EL (cell line): ENCODE results near the gene CDK19.
A peak's percentile ranks its signal among the peaks of the same experiment; 100 is the strongest.

Experiments
- DNase-seq: peaks from one replicate; pipeline ENCODE4 v3.0.0-alpha.2; 2016

The CDK19 gene

DNA sequence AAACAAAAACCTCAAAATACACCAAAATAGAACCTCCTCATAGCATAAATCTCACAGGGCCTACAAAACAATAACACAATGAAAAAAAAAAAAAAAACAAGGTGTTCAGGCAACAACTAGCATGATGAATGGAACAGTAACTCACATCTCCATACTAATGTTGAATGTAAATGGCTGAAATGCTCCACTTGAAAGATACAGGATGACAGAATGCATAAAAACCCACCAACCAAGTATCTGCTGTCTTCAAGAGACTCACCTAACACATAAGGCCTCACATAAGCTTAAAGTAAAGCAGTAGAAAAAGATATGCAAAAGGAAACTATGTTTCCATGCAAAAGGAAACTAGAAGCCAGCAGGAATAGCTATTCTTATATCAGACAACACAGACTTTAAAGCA is 121.3 kb downstream of the CDK19 start:
- no peak for DNase-seq

DNA sequence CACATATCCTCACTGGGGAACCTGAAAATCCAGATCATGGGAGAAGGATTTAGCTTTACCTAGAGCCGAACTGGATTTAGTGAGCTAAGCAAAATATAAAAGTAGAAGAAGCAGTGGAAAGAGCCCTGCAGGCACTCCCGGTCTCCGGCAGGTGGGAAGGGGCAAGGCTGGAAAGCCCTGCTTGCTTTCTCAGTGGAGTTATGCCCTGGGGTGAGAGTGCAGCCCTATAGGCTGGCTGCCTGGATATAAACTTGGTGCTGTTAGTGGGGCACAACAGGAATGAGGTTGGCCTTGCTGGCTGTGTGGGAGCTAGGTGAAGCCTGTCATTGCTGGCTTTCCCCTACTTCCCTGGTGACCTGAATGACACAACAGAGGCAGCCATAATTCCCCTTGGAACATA is 122.0 kb downstream of the CDK19 start:
- DNase-seq, result no peak

DNA sequence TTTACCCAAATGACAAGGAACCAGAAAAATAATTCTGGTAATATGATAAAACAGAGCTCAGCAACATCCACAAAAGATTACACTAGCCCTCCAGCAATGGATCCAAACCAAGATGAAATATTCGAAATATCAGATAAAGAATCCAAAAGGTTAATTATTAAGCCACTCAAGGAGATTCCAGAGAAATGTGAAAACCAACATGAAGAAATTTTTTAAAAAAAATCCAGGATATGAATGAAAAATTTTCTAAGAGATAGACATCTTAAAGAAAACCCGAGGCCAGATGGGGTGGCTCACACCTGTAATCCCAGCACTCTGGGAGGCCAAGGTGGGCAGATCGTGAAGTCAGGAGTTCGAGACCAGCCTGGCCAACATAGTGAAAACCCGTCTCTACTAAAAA is 124.4 kb downstream of the CDK19 start:
- no peak for DNase-seq

DNA sequence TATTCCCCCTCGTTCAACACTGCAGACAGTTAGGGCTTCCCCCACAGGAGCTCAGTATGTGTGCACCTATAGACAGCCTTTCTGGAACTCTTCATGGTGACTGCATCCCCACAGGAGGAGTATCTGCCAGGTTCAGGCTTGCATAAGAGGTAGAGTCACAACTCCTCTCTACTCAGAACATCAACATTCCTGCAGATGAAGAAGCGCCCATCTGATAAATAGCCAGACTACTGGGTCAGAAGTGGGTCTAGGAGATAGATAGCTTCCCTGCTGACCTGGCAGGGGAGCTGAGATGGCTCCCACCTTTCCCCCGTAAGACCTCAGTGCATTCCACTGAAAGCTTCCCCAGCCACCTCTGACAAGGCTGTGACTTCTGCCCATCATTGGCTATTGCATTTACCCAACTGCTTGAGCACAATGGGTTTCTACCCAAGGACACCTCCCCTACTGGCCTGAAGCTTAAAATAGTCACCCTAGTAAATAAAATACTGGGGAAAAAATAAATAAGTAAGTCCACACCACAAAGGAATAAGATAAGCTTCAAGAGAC is 125.1 kb downstream of the CDK19 start:
- DNase-seq, result no peak

DNA sequence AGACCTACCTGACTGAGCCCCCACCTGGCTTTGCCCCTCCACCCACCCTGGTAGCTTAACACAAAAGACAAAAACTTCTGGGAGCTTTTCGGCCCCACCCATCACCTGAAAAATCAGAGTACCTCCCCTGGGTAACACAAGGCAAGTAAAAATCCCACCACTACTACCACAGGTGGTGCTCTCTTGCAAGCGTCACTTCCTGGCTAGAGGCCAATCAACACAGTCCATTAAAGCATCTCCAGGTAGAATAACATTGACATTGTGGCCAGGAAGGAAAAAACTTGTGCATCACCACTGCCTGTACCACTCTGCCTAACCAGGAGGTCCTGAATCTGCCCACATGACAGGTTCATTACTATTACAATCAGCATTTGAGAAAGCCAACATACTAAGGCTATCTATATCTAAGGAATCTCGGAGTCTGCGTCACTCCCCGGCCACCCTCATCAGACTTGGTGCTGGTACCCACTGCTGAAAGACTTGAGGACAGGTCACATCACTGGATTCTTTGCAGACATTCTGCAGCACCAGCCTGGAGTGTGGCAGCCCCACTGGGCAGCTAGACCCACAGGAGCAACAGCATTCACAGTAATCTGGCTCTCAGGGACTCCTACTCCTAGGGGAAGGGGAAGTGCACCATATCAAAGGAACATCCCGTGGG is 125.9 kb downstream of the CDK19 start:
- no peak for DNase-seq

DNA sequence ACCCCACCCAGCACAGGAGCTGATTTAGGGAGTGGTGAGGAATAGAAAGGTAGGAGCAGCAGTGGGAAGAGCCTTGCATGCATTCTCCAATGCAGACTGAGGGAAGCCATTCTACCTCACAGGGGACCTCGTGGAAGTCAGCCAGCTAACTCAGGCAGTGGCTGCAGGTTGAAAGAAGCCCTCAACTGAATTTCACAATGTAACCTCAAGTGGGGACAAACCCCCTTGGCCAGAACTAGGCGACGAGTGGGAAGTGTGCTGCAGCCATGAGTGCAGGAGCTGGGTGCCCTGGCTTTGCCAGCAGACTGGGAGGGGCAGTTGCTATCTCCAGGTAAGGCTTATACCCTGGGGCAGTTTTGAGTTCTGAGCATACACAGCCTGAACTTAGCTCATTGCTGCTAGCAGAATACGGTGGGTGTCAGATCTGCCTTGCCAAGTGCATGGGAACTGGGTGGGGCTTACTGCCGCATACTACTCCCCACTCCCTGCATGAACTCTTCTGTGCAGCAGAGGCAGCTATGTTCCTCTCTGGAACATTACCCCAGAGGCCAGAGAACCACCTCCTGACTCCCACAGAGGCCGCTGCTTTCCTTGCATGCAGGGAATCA is 126.5 kb downstream of the CDK19 start:
- no peak for DNase-seq

DNA sequence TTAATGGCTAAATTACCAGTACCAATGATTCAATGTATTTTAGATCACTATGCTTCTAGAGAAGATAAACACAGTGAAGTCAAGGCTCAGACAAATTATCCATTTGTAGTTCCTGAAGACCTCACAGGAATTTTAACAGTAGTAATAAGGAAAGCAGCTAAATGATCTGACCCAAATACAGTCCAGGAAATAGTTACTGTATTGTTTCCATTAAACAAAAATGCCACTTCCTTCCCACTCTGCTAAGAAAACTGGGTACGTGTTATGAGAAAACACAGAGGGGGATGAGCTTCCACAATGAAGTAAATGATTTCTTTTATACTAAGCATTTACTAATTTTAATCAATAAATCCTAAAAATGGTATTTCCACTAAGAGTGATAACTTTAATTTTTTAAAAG is 127.9 kb downstream of the CDK19 start:
- DNase-seq, result no peak

DNA sequence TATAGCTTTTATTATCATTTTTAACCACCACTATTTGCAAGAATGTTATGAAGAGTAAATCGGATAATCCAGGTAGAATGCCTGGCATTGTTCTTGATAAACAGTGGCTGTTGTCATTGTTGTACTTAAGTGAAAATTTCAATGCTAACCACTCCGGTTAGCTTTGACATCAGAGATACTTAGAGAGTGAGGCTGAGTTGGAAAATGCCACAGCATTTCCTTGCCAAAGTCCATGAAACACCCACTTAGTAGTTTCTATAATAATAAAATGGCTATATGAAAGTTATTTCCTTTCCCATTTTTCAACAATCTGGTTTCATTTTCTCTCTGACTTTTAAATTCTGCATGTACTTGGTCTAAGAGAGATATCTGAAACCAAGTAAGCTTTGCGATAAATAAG is 132.0 kb downstream of the CDK19 start:
- no peak for DNase-seq

DNA sequence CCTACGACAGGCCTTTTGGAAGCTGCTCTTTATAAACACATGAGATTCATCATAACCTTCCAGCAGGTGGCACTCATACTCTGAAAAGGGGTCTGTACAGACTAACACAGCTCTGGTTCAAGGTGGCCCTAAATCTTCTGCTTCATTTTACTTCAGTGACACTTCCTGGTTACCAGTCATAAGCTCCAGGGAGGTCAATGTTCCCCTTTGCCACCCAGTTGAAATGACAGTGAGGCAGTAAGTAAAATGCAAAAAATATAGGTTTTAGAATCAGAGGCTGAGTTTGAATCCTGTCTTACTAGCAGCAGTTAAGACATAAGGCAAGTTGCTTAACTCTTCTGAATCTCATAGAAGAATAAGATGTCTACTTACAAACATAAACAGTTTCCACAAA is 132.8 kb downstream of the CDK19 start:
- peak; percentile 76 for DNase-seq

DNA sequence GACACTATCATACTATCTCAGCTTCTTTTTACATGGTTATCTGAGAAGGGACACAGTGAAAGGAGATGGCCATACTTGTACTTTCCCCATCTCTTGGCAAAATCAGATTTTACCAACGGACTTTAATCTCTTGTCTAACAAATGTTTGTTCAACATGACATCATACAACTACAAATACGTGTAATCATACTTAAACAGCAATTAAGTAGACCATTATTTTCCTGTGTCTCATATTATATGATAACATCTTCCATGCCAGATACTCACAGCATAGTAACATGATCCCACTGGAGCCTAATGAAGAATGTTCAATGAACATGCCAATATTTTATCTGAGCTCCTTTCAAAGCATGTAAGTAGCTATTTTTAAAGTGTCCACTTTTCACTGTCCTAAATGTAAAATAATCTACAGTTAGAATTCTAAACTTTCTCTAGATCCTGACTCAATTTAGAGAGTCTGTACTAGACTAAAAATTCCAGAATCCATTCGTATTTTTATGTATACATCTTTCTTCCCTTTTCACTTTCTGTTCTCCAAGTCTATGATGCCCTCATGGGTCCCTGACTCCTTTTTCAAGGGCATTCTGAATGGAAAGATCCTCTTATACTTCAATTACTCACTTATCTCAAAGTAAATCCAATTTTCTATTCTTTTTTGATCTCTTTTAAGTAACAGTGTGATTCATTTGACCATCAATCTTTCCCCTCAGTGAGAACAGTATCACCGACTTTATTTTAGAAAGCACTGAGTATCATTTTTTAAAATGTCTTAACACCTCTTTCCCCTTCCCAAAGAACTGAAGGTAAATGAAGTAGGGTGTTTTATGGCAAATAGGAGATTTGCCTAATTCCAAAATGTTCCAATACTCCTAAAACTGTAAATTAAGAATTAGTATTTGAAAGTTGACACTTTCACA is 133.5 kb downstream of the CDK19 start:
- no peak for DNase-seq

DNA sequence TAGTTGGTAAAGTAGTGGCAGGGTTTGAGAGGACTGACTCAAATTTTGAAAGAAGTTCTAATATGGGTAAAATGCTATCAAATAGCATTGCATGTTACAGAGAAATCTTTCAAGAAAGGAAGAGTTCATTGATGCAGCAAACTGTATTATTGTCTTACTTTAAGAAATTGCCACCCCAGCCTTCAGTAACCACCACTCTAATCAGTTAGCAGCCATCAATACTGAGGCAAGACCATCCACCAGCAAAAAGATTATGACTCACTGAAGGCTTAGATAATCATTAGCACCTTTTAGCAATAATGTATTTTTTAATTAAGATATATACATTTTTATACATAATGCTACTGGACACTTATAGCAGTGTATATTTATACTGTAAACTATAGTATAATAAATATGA is 138.9 kb downstream of the CDK19 start:
- no peak for DNase-seq

DNA sequence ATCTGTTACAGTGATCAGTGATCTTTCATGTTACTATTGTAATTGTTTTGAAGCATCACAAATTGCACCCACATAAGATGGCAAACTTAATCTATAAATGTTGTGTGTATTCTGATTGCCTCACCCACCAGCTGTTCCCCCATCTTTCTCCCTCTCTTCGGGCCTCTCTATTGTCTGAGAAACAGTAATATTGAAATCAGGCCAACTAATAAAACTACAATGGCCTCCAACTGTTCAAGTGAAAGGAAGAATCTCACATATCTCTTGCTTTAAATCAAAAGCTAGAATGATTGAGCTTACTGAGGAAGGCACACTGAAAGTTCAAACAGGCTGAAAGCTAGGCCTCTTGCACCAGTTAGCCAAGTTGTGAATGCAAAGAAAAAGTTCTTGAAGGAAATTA is 141.2 kb downstream of the CDK19 start:
- no peak for DNase-seq

DNA sequence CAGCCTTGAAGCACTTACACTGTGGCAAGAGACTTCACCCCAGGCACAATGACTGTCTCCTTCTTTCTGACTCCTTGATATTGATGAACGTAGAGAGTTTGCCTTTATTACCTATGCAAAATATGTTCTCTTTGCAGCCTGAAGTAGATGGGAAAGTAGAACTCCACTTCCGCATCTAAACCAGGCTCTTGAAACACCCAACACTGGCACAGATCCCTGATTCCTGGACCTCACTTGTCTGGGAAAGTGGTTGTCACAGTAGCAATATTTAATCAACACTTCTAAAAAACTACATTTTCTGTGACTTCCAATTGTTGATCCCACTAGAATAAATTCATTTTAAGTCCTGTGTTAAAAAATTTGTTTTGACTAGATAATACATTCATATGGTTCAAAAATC is 143.1 kb downstream of the CDK19 start:
- no peak for DNase-seq

DNA sequence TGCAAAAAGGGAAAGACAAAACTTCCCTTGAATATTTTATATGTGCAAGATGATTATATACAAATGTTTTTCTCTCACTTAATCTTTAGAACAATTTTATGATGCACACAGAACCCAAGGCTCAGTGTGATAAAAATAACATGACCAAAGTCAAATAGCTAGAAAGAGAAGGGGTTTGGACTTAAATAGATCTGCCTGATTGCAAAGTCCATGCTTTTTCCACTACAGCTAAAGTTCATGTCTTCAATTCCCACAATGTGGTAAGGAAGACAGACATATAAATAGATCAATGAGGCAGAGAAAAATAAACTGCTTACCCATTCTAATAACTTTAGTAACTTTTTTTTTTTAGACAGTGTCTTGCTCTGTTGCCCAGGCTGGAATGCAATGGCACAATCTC is 143.8 kb downstream of the CDK19 start:
- DNase-seq, result no peak

DNA sequence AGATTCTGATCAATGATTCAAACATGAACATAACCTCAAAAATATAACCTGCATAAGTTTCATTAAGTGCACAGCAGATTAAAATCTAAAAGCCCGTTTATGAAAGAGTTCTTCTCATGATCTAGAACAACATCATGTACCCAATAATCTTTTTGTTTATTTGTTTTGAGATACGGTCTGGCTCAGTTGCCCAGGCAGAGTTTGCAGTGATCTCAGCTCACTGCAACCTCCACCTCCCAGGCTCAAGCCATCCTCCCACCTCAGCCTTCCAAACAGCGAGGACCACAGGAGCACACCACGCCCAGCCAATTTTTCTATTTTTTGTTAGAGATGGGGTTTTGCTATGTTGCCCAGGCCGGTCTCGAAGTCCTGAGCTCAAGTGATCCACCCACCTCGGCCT is 149.7 kb downstream of the CDK19 start:
- no peak for DNase-seq

DNA sequence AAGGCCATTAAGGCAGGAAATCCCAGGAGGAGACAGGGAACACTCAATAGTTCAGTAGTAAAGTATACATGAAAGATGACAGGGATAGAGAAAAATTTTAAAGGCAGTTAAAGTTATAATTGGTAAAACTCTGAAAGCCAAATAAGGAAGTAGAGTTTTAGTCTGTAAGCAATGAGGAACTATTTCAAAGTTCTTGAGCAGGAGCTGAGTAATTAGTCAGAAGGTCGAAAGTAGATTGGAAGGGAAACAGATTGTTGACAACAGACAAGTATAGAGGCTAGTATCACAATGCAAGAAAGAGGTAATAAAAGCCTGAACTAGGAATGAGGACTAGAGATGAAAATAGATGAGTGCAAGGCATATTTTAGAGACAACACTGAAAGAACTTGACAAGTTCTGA is 150.3 kb downstream of the CDK19 start:
- peak; percentile 43 for DNase-seq

DNA sequence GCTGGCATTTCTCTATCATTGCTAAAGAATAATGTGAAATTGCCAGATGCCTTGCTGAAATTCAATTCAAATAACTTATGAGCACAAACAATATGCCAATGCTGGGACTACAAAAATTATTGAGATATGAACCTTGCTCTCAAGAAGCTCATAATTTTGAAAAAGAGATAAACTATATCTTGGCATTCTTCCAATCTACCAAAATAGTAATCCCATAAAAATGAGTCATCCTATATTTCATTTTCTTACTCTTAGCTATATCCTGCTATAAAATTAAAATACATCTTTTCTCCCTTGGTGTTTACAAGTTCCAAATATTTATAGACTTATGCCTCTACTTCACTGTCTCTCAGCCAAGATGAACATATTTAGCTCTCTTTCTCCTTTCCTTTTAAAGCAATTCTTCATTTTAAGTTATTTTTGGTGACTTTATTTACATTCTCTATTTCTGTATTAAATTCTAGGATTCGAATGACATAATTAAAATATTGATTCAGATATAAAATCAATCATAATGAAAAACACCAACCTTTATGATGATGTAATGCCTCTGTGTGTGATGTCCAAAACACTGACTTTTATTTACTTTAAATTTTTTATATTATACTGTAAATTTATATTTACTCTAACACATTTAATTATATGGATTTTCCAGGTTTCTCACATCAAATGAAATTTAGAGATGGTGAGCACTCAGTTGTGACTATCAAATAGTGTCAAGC is 152.6 kb downstream of the CDK19 start:
- DNase-seq, result peak; percentile 37

DNA sequence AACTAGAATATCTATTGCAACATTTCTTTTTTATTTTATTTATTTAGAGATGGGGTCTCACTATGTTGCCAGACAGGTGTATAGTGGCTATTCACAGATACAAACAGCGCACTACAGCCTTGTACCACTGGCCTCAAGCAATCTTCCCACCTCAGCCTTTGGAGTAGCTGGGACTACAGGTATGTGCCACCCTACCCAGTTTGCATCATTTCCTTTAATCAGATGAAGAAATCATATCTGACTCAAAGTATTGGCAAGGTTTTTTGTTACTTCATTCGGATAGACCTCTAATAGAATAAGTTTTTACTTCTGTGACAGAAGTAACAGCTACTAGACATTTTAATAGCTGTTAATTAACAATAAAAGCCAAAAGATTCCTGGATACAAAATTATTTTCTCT is 153.9 kb downstream of the CDK19 start:
- DNase-seq, result no peak

DNA sequence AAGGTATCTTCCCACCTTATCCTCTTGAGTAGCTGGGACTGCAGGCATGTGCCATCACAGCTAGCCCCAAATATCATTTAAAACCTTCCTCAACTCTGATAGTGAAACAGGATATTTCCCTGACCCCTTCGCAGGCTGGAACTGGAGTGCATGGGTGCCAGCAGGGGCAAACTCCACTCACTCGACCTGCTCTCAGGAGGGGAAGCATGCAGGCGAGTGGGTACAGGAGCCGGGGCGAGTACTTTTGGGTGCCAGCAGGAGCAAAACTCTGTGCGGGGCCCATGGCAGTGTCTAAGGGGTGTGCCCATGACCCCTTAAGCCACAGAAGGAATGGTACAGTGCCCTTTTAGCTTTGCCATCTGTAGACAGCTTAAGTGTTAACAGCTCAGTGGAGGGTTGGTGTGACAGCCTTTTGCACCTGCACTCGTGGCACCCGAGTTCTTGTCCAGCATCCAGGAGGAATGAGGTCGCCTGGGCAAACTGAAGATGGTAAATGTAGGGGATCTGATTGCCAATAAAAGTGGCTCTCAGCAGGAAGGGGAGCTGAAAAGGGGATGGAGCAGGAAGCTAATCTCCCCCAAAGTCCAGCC is 155.1 kb downstream of the CDK19 start:
- no peak for DNase-seq

DNA sequence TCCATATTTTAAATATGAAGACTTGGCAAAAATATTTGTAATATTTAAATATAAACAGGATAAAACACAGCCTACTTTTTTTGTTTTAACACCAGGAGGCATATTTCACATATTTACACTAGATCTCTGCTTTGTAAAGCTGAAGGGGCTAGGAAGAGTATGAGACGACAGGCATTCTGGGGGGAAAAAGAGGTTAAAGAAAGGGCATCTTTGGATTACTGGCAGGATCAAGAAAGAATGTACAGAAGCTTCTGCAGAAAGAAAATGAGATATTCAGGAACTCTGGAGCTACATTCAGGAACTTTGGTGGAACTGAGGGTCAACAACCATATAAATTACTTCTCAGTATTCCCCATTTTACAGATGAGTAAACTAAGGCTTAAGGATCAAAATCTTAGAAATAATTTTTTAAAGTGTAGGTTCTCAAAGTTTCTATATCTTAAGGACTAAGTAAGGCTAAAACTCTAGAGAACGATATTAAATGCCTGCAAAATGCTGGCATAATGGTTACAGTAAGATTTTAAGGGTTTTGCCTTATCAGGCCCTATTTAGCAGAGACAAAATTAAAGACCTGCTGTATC is 156.5 kb downstream of the CDK19 start:
- DNase-seq, result no peak

DNA sequence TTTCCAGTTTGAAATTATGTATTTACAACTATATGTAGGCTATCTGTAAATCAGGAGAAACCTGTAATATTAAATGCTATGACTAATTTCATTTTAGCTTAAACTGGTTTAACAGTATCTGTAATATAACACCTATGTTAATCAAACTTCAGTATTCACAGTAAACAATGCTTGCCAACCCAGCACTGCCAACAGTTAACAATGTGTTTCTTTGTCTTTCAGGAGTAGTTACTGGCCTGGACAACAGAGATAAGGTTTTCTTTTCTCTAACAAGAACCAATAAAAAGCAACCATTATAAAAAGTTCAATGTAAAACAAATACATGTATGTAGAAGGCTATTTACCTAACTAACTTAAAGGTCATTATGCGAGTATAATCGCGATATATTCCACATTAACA is 158.8 kb downstream of the CDK19 start:
- DNase-seq, result no peak

DNA sequence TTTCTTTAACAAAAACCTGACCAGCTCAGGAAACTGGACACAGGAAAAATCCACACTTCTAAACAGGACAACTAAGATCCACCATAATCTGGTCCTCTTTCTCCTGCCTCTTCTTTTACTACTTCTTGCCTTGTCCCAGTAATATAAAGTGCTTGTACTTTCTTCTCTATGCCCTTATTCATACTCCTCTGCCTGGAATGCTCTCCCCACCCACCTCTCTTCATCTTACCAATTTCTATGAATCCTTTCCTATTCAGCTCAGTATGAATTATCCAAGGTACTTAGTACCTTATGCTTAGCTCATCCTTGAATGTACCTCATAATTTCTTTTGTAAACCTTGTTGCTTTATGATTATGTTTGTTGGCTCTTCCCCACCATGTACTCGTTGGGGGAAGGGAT is 159.4 kb downstream of the CDK19 start:
- DNase-seq, result no peak
